K562 (cell line): ENCODE results near the gene MPRIP. TPM values are rescaled to one million over a fixed set of nuclear protein-coding genes. Genes with fewer than 3 reads are reported as not detected.

Experiments
- ATAC-seq: fragments of 200-7000 bp; cut with Tn5 transposase; 3 replicates; pipeline ENCODE4 v1.9.1; 2020; ENCODE audit warnings: moderate library complexity
- BruUV-seq: library from RNA; stranded (reverse); fragments of 400-500 nt; replicated peaks from 2 replicates; lab custom pipeline; 2021; lab: Mats Ljungman, UMichigan
- CTCF ChIA-PET: fragments of 300-600 bp; formaldehyde crosslinking; extraction: SDS; loops from one replicate; lab custom pipeline; 2021; ENCODE audit warnings: low intra/inter-chr PET ratio; lab: Yijun Ruan, JAX
- POLR2A ChIA-PET: fragments of 300-600, 350-650 bp; sonication (Branson Sonifier 250); formaldehyde crosslinking; extraction: SDS; loops from one replicate; lab custom pipeline; 2021; ENCODE audit warnings: antibody characterized with exemption, inconsistent platforms; lab: Yijun Ruan, JAX
- DNase-seq, 4 experiments: peaks; one replicate each; pipeline versions ENCODE4 v3.0.0 to v3.0.0-alpha.2; 2011 to 2018; ENCODE audit warnings: low spot score in 3 of 4, mixed read lengths in 3 of 4; ENCODE audit errors: extremely low read depth in 1 of 4
- FAIRE-seq: peaks from 2 replicates; lab custom pipeline; 2011; peaks lifted over from hg19 to GRCh38; lab: Jason Lieb, UNC
- H2AFZ ChIP-seq: 2 replicates; pipeline ENCODE4 v1.6.0; 2011; ENCODE audit warnings: low read depth, low read length, control low read depth, inconsistent platforms
- H3K27ac ChIP-seq: fragments of 200-600 bp; 3 replicates; pipeline ENCODE4 v1.8.0; 2011; ENCODE audit warnings: low read depth, mild to moderate bottlenecking, control low read depth, inconsistent platforms, low read length, moderate library complexity, mixed read lengths; ENCODE audit errors: extremely low read depth
- H3K27me3 ChIP-seq, 2 experiments: fragments of 300-600 bp in 1 of 2; 2 replicates in 1 of 2; 3 replicates in 1 of 2; pipeline versions ENCODE4 v1.6.0 to v1.8.0; 2011; ENCODE audit warnings: inconsistent platforms in 2 of 2, low read length in 2 of 2, mild to moderate bottlenecking in 1 of 2, mixed read lengths in 1 of 2, moderate library complexity in 1 of 2; ENCODE audit not compliant: control insufficient read depth in 2 of 2, insufficient read depth in 2 of 2
- H3K36me3 ChIP-seq: fragments of 300-600 bp; 3 replicates; pipeline ENCODE4 v1.8.0; 2011; ENCODE audit warnings: mild to moderate bottlenecking, low read length, inconsistent platforms; ENCODE audit not compliant: control insufficient read depth, insufficient read depth
- H3K4me1 ChIP-seq, 2 experiments: fragments of 200-600 bp in 1 of 2; replicated peaks in 1 of 2; 2 replicates in 1 of 2; 3 replicates in 1 of 2; pipeline versions ENCODE4 v1.5.1 to v1.8.0; 2011; ENCODE audit warnings: inconsistent platforms in 2 of 2, low read length in 2 of 2, mild to moderate bottlenecking in 1 of 2, mixed read lengths in 1 of 2, moderate library complexity in 1 of 2; ENCODE audit not compliant: control insufficient read depth in 2 of 2, insufficient read depth in 2 of 2
- H3K4me2 ChIP-seq: 2 replicates; pipeline ENCODE4 v1.6.1; 2011; ENCODE audit warnings: low read length, control low read depth, inconsistent platforms, mixed read lengths; ENCODE audit not compliant: insufficient read depth
- H3K4me3 ChIP-seq: fragments of 200-600 bp; sonication (generic), shearing (Covaris generic); 2 replicates; pipeline ENCODE4 v1.5.1; 2016; ENCODE audit warnings: control low read depth, inconsistent platforms
- H3K79me2 ChIP-seq: fragments of 200-600 bp; 3 replicates; pipeline ENCODE4 v1.8.0; 2011; ENCODE audit warnings: low read length, inconsistent platforms; ENCODE audit not compliant: control insufficient read depth, insufficient read depth
- H3K9ac ChIP-seq, 2 experiments: 2 replicates each; pipeline versions ENCODE4 v1.6.0 to v1.6.1; 2011; ENCODE audit warnings: low read depth in 2 of 2, low read length in 2 of 2, control low read depth in 1 of 2, inconsistent platforms in 1 of 2, mild to moderate bottlenecking in 1 of 2, mixed read lengths in 1 of 2; ENCODE audit not compliant: insufficient read depth in 1 of 2
- H3K9me1 ChIP-seq: one replicate; pipeline ENCODE4 v1.6.0; 2011; ENCODE audit warnings: inconsistent platforms, mild to moderate bottlenecking, low read length, moderate library complexity; ENCODE audit not compliant: control insufficient read depth, insufficient read depth
- H3K9me3 ChIP-seq: replicated peaks from 2 replicates; pipeline ENCODE4 v1.5.1; 2011; ENCODE audit warnings: low read depth, low read length, inconsistent platforms; ENCODE audit not compliant: control insufficient read depth, insufficient read depth
- H4K20me1 ChIP-seq: replicated peaks from 2 replicates; pipeline ENCODE4 v1.6.1; 2011; ENCODE audit warnings: low read length, inconsistent platforms, mixed read lengths; ENCODE audit not compliant: control insufficient read depth, insufficient read depth
- MAFK ChIP-seq: IDR thresholded peaks from 2 replicates; pipeline ENCODE4 v1.6.1; 2011; ENCODE audit warnings: low read length, improper control_type of control experiment
- SMAD1 ChIP-seq: fragments of 150-350 bp; IDR thresholded peaks from 2 replicates; pipeline ENCODE4 v1.6.1; 2014; ENCODE audit warnings: low read length, low read depth; ENCODE audit not compliant: partially characterized antibody
- ZFX ChIP-seq: sonication (generic); formaldehyde crosslinking; IDR thresholded peaks from 2 replicates; pipeline ENCODE4 v1.8.0; 2022; ENCODE audit warnings: mild to moderate bottlenecking, missing genetic modification reagents, moderate library complexity
- ZNF655 ChIP-seq: fragments of 250-450 bp; sonication (Bioruptor Pico); IDR thresholded peaks from 2 replicates; pipeline ENCODE4 v1.5.0; 2021
- WGBS: fragments of 100-300 bp; shearing (Covaris generic); methylation state at CpG from one replicate; pipeline ENCODE4 v1.1.6; 2016; ENCODE audit warnings: low coverage, mixed read lengths; ENCODE audit not compliant: insufficient coverage; ENCODE audit errors: missing lambda C conversion rate; 5-methylcytosine and 5-hydroxymethylcytosine counted together
- in situ Hi-C: fragments of 300-500 bp; cut with MboI; formaldehyde crosslinking; loops from 4 replicates; pipeline ENCODE4 v1.15.0; 2018; ENCODE audit warnings: inconsistent platforms, mixed read lengths
- intact Hi-C: fragments of 100-400 bp; cut with micrococcal nuclease; formaldehyde crosslinking; loops from 2 replicates; pipeline ENCODE4 v1.14.2; 2022
- polyA plus RNA-seq, 8 experiments: library from polyadenylated mRNA; depleted of rRNA in 4 of 8; stranded (reverse) in 5 of 8; unstranded in 3 of 8; fragments of >200 nt; fragmentation: Nextera tagmentation in 2 of 8; fragmentation: Illumina TruSeq in 1 of 8; extraction: Ambion mirVana in 2 of 8; extraction: Trizol in 1 of 8; gene quantifications; 2 replicates each; pipeline versions ENCODE4 v1.2.1 to v1.2.3, GENCODE V29; 2011 to 2014; ENCODE audit warnings: inconsistent platforms in 1 of 8, missing spikeins in 1 of 8
- total RNA-seq, 7 experiments: library from RNA; depleted of rRNA in 6 of 7; stranded (reverse); fragments of >200 nt in 6 of 7; fragmentation: Illumina TruSeq in 2 of 7; extraction: Trizol in 2 of 7; gene quantifications; 2 replicates each; pipeline versions ENCODE4 v1.2.1 to v1.2.3, GENCODE V29; 2011 to 2021; ENCODE audit warnings: low replicate concordance in 1 of 7

The MPRIP gene
- total and polyA plus RNA-seq, 9 of the 15 experiments (the other 6 are each of a cell fraction or from before 2014, with no cell fraction given): 10.0 to 72.6 (median 30.1) TPM

- Histone ChIP-seq H3K4me2 (no peak overlapping the region), H3K9me1 (no peaks in the 10 kb centered on the region), H3K27ac (no peak overlapping the region), H3K4me3 (no peak overlapping the region), H4K20me1 (peaks cover 24% of the 10 kb centered on the region; the same call in 1 of the 2 replicates), H3K27me3 (no peaks in the 10 kb centered on the region), H3K36me3 (no peaks in the 10 kb centered on the region), H3K9ac (no peak overlapping the region), H3K9me3 (no peaks in the 10 kb centered on the region), H3K4me1 (peaks cover 17 to 20% of the 10 kb centered on the region in 2 experiments; a peak in 4 of 5 replicates), H3K79me2 (peaks cover 64% of the 10 kb centered on the region)
- ChIA-PET POLR2A (no interaction called here), CTCF (no interaction called here)
- no TSS peak for BruUV-seq
- intact Hi-C loops (no loop called here), in situ Hi-C loops (no loop called here)
- WGBS: 71% methylated on average over 6 of the region's 6 CpGs
- ATAC-seq: no peak
- no peak for DNase-seq
- no peak for FAIRE-seq
- TF ChIP-seq ZFX (CRISPR knock-in tag) (no peak), SMAD1 (no peak), ZNF655 (CRISPR knock-in tag) (no peak), MAFK (no peak)
- TF ChIP-seq, all 486 proteins: peak for 0
- H2AFZ ChIP-seq: no peak overlapping the region
Measured at GRCh38 chr17:17048106-17048505, 5.8 kb downstream of the MPRIP start.
